GM19328 (cell line): Measurements from ENCODE around the gene PEMT.

Experiments used
- ATAC-seq: cut with Tn5 transposase; IDR thresholded peaks from one replicate; pipeline ENCODE4 v1.9.1; 2021; ENCODE audit warnings: mild to moderate bottlenecking, moderate library complexity; ENCODE audit not compliant: unreplicated experiment

The PEMT gene

DNA sequence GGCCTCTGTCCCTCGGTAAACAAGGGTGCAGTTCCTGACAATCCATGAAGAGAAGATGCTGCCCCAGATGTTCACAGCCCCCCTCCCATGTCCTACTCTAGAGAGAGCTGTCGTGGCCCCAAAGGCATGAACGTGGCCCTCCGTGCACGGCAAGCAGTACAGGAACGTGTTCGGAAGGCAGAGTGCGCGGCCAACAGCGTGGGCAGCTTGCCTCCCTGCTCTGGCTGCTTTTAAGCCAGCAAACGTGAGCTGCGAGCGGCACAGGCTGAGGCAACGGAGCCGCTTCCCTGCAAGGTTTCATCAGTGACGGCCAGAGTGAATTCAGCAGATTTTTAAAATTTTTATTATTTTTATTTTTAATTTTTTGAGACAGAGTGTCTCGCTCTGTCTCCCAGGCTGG lies 37.2 kb downstream of the PEMT start:
- ATAC-seq = no peak

- no peak for ATAC-seq
These were observed 38.0 kb downstream of the PEMT start for GRCh38 chr17:17553217-17554195.

GRCh38 chr17:17552351-17553216 lies 38.9 kb downstream of the PEMT start:
- ATAC-seq = no peak

- ATAC-seq = no peak
These were observed 40.1 kb downstream of the PEMT start for GRCh38 chr17:17551361-17551760.

DNA sequence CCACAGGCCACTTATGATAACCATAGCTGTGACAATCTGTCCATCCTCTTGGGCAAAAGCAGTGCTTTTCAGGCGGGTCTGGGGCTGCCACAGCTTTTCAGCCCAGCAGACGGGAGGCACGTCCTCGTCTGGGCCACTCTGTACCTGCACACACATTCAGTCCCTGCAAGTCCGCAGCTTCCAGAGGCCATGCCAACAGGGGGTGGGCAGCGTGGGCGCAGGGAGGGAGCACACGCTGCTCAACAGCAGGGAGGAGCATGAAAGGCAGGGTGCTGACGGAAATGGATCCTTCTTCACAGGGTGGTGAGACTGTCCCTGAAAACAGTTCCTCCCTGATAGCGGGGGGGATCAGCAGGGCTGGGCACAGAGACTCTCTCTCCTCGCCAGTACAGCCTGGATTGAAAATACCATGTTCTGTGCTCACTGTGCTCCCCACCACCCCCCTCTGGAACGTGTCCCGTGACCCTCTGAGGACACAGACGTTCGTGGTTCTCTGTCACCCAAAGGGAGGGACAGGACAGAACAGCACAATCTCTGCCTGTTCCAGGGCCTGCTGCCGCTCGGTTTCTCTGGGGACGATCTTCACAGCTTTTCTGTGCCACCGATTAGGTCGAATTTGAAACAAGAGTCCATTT lies 41.7 kb downstream of the PEMT start:
- no peak for ATAC-seq

- no peak for ATAC-seq
These were observed 43.5 kb downstream of the PEMT start for GRCh38 chr17:17548044-17548443.

- no peak for ATAC-seq
These were observed 44.2 kb downstream of the PEMT start for GRCh38 chr17:17547210-17547764.

DNA sequence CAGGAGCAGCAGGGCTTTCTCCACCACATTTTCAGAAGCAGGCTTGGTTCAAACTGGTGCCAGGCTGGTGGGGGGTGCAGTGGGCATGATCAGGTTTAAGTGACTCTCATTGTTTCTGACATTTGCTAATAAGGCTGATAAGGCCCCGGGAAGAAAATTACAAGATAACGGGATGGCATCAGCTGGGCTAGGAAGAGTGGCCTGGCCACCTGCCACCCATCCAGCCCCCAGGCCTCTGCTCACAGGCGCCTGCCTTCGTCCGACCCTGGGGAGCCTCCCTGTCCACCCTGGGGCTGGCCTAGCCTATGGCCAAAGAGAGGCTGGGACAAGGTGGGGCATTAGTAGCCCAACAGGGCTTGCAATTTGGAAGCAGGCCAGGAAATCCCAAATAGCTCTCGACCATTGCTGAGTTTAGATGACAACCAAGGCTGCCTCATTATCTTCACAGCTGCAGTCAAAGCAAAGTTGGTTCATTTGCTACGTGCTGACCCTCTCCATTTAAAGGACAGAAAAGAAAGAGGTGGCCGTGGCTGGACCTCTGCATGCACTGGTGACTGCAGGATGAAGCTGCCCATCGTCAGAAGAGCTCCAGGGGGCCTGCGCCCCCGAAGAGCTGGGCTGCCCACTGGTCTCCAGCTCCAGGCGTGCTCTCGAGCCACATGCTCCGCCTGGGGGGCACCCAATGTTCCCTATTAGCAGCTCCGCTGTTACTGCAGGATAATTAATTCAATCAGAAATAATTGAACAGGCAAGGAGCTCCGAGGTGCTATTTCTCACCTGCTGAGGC lies 44.9 kb downstream of the PEMT start:
- ATAC-seq = no peak

DNA sequence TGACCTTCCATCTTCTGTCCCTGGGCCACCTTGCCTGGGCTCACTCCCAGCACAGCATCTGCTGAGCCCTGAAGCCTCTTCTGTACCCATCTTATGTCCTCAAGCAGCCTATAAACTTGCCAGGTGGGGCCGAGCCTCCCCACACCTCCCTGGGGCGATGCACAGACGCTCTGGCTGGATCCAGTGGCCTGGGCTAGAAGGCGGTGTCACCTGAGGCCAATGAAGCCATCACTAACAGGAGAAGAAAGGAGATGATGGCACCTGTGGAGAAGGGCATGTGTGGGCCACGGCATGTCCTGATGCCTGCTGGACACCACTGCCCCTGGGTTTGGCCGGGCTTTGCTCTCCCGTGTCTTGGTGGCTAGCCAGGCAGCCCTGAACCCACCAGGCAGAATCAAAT lies 45.5 kb downstream of the PEMT start:
- no peak for ATAC-seq

DNA sequence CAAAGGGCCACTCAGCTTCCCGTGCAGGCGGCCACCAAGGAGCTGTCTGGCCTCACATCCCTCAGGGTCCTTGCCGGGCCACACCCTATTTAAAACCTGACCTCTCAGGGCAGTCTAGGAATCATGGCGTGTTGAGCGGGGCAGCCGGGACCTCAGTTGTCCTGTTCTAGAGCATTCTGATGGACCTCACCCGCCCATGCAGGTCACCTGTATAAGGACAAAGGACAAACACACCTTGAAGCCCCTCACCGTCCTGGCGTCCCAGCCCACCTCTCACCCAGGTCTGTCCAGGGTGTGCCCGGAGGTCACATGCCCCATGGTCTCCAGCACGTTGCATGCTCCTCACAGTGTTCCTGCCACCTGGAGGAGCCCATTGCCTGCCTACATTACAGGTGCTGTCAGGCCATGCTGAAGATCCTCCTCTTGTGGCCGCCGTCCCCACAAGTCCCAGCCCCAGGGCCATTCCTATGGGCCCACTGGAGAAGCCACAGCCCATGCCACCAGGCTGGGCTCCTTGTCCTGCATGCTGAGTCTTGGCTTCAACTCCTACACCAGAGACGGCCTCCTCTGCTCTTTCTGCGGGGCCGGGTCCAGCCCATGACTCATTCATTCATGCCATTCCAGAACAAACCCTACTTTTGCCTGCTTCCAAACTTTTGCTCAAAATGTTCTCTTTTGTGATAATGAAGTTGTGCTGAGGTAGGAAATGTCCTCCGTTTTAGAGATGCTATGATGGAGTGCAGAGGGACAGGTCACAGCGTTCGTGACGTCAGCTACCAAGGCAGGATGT lies 46.3 kb downstream of the PEMT start:
- ATAC-seq = no peak

DNA sequence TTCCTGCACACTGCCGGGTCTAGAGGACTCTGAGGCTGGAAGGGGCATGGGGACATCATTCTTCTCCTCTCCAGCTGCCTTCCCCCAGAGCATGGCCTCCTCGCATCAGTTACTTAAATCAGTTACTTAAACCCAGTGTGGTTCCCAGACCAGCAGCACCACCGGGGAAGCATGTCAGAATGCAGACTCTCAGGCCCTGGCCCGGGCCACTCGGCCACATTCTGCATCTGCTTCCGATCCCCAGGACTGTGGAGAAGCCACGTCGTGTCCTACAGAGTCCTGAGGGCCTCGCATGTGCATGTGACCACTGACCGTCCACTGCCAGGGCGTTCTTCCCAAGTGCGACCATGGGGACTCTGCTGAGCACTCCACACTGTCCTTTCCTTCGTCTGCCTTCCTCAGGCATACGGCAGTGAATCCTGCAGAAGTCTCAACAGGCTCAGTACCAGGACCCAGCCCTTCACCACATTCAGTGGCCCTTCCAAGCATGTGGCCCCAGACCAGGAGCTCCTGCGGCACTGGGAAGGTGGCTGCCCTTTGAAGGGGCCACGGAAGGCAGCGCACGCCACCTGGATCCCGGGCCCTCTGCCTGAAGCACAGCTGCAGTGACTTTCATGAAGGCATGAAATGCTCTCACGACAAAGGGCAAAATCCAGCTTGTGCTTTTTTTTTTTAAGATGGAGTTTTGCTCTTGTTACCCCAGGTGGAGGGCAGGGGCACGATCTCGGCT lies 48.4 kb downstream of the PEMT start:
- no peak for ATAC-seq

GRCh38 chr17:17541640-17542001 lies 49.9 kb downstream of the PEMT start:
- no peak for ATAC-seq

- ATAC-seq = no peak
These were observed 50.4 kb downstream of the PEMT start for GRCh38 chr17:17540935-17541639.

DNA sequence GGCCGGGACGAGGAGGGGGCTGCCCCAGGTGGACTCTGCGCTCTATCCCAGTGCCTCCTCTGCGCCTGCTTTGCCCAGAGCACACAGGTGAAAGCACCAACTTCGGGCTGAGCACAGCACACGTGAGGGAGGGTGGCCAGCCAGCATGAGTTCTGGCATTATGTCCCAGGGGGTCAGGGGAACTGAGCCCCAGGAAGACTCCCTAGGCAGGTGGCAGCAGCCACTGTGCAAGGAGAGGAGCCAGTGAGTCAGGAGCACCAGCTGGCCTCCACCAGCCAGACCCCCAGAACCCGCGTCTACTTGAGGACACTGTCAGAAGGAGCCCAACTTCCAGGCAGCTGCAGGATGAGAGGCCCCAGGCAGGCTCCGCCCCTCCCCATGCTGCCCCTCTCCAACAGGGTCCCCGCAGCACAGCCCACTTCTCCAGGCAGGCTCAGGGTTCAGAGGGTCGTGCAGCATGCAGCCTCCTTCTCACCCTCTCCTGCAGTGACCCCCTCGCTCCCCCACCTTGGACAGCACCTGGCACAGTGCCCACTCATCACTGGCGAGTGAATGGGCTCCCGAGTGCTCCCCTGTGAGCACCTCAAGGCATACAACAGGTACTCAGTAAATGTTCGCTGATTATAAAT lies 51.1 kb downstream of the PEMT start:
- no peak for ATAC-seq

DNA sequence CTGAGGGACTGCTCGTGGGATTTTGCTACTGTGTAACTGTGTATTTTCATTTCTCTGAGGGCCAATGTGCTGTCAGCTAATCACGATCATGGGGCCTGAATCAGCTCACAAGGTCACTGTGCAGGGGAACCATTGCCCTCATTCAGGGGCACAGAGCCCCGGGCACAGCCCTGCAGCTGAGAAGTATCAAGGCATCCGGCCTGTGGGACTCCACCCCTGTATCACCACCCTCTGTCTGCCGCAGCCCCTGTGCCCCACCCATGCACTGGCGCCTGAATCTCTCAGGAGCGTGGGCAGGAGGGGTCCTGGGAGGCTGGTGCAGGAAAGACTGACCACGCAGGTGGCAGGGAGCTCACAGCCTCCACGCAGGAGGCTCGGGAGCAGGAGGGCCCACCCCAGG lies 51.9 kb downstream of the PEMT start:
- no peak for ATAC-seq

GRCh38 chr17:17538417-17539391 lies 52.8 kb downstream of the PEMT start:
- no peak for ATAC-seq
